Measurements from ENCODE around the gene MAGI2.

DNA sequence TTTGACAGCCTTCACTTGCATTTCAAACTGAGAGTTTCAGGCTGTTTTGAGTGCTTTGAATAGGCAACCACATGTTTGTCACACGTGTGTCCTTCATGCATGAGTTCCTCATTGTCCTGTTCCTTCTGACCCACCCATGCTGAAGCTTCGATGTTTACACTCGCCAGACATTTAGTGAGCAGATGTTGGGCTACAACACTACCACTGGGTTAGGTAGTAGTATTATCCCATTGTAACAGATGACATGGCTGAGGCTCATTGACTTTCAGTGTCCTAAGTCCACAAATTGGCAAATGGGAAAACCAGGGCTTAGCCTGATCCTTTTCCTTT is 1198.8 kb downstream of the MAGI2 start:
- TF ChIP-seq, protein P1, sequence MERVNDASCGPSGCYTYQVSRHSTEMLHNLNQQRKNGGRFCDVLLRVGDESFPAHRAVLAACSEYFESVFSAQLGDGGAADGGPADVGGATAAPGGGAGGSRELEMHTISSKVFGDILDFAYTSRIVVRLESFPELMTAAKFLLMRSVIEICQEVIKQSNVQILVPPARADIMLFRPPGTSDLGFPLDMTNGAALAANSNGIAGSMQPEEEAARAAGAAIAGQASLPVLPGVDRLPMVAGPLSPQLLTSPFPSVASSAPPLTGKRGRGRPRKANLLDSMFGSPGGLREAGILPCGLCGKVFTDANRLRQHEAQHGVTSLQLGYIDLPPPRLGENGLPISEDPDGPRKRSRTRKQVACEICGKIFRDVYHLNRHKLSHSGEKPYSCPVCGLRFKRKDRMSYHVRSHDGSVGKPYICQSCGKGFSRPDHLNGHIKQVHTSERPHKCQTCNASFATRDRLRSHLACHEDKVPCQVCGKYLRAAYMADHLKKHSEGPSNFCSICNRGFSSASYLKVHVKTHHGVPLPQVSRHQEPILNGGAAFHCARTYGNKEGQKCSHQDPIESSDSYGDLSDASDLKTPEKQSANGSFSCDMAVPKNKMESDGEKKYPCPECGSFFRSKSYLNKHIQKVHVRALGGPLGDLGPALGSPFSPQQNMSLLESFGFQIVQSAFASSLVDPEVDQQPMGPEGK (CRISPR knock-in tag; IDR thresholded peaks at IDR 0.05; ENCODE audit: borderline replicate concordance): no peak
- TF ChIP-seq TCF4 (CRISPR knock-in tag; IDR thresholded peaks at IDR 0.05; ENCODE audit: borderline replicate concordance) (no peak), ZFP30 (CRISPR knock-in tag; IDR thresholded peaks at IDR 0.05) (no peak), CSDC2 (CRISPR knock-in tag; IDR thresholded peaks at IDR 0.05) (no peak), PPARA (CRISPR knock-in tag; IDR thresholded peaks at IDR 0.05; ENCODE audit: borderline replicate concordance) (no peak), ZNF8 (CRISPR knock-in tag; IDR thresholded peaks at IDR 0.05) (no peak), RARB (CRISPR knock-in tag; IDR thresholded peaks at IDR 0.05) (no peak), ARNTL (CRISPR knock-in tag; IDR thresholded peaks at IDR 0.05; ENCODE audit: borderline replicate concordance, low read depth) (no peak), ZFP3 (CRISPR knock-in tag; IDR thresholded peaks at IDR 0.05) (no peak), TOX (CRISPR knock-in tag; IDR thresholded peaks at IDR 0.05; ENCODE audit: borderline replicate concordance) (no peak), BACH2 (CRISPR knock-in tag; IDR thresholded peaks at IDR 0.05; ENCODE audit: borderline replicate concordance) (no peak)
- TF ChIP-seq, protein P2, sequence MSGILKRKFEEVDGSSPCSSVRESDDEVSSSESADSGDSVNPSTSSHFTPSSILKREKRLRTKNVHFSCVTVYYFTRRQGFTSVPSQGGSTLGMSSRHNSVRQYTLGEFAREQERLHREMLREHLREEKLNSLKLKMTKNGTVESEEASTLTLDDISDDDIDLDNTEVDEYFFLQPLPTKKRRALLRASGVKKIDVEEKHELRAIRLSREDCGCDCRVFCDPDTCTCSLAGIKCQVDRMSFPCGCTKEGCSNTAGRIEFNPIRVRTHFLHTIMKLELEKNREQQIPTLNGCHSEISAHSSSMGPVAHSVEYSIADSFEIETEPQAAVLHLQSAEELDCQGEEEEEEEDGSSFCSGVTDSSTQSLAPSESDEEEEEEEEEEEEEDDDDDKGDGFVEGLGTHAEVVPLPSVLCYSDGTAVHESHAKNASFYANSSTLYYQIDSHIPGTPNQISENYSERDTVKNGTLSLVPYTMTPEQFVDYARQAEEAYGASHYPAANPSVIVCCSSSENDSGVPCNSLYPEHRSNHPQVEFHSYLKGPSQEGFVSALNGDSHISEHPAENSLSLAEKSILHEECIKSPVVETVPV (CRISPR knock-in tag; IDR thresholded peaks at IDR 0.05): no peak
- TF ChIP-seq, protein P3, sequence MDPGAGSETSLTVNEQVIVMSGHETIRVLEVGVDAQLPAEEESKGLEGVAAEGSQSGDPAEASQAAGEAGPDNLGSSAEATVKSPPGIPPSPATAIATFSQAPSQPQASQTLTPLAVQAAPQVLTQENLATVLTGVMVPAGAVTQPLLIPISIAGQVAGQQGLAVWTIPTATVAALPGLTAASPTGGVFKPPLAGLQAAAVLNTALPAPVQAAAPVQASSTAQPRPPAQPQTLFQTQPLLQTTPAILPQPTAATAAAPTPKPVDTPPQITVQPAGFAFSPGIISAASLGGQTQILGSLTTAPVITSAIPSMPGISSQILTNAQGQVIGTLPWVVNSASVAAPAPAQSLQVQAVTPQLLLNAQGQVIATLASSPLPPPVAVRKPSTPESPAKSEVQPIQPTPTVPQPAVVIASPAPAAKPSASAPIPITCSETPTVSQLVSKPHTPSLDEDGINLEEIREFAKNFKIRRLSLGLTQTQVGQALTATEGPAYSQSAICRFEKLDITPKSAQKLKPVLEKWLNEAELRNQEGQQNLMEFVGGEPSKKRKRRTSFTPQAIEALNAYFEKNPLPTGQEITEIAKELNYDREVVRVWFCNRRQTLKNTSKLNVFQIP (CRISPR knock-in tag; IDR thresholded peaks at IDR 0.05; ENCODE audit: borderline replicate concordance, low read depth): no peak

All from SK-N-SH treated with all-trans-retinoic acid at 6 μM for 48 hours (cell line).